Measurements from ENCODE around the gene OTUD3.

OTUD3 gene

GRCh38 chr1:19940486-19941205 lies 58.5 kb downstream of the OTUD3 start:
- DNase-seq (ENCODE audit: low read depth) = no peak
- no peak for TF ChIP-seq CTCF (IDR thresholded peaks at IDR 0.05; ENCODE audit: control insufficient read depth, extremely low read depth, insufficient read depth)
- no peak overlapping the region for H3K4me3 ChIP-seq (ENCODE audit: low read depth, low read length)

GRCh38 chr1:19941206-19941568 lies 59.0 kb downstream of the OTUD3 start:
- H3K4me3 ChIP-seq (ENCODE audit: low read depth, low read length) = no peak overlapping the region
- no peak for TF ChIP-seq CTCF (IDR thresholded peaks at IDR 0.05; ENCODE audit: control insufficient read depth, extremely low read depth, insufficient read depth)
- DNase-seq (ENCODE audit: low read depth) = no peak

DNA sequence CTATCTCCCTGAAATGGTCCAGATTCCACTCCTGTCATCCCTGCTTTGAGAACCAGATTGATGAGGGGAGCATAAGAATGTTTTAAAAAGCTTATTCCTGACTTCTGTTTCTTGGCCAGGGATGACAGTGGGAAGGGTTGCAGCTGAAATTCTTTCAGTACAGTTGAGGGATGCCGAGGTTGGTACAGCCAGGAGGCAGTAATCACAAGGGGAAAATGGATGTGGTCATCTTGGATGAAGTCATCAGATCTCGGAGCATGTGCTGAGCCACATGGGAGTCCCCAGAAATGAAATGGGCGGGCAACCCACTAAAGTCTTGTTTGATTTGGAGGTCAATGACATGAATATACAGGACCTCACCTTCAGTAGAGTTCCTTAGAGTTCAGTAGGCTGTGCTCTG lies 59.9 kb downstream of the OTUD3 start:
- no peak for DNase-seq (ENCODE audit: low read depth)
- no peak overlapping the region for H3K4me3 ChIP-seq (ENCODE audit: low read depth, low read length)
- TF ChIP-seq CTCF (IDR thresholded peaks at IDR 0.05; ENCODE audit: control insufficient read depth, extremely low read depth, insufficient read depth) = no peak

- no peak overlapping the region for H3K4me3 ChIP-seq (ENCODE audit: low read depth, low read length)
- no peak for TF ChIP-seq CTCF (IDR thresholded peaks at IDR 0.05; ENCODE audit: control insufficient read depth, extremely low read depth, insufficient read depth)
- no peak for DNase-seq (ENCODE audit: low read depth)
Measured at GRCh38 chr1:19942657-19943056, 60.5 kb downstream of the OTUD3 start.

GRCh38 chr1:19945914-19946313 lies 63.7 kb downstream of the OTUD3 start:
- no peak for DNase-seq (ENCODE audit: low read depth)
- no peak for TF ChIP-seq CTCF (IDR thresholded peaks at IDR 0.05; ENCODE audit: control insufficient read depth, extremely low read depth, insufficient read depth)
- H3K4me3 ChIP-seq (ENCODE audit: low read depth, low read length) = no peak overlapping the region

DNA sequence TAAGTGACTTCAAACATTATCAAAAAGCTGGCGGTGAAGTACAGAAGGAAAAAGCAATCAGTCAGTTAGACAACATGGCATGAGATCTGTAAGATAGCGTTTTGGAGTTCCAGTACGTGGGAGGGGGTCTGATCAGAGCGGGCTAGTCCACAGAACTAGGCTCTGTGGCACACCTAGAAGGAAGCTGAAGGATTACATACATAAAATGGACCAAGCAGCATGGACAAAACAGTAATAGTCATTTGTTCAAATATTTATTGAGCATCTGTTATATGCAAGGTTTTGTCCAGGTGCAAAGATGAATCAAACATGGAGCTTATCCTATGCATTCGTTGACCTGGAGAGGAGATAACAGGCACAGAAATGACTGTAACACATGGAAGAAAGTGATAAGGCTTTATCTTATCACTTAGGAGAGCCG lies 64.1 kb downstream of the OTUD3 start:
- H3K4me3 ChIP-seq (ENCODE audit: low read depth, low read length) = no peak overlapping the region
- no peak for TF ChIP-seq CTCF (IDR thresholded peaks at IDR 0.05; ENCODE audit: control insufficient read depth, extremely low read depth, insufficient read depth)
- DNase-seq (ENCODE audit: low read depth) = no peak

- TF ChIP-seq CTCF (IDR thresholded peaks at IDR 0.05; ENCODE audit: control insufficient read depth, extremely low read depth, insufficient read depth) = no peak
- no peak for DNase-seq (ENCODE audit: low read depth)
Measured at GRCh38 chr1:19946971-19947370, 64.8 kb downstream of the OTUD3 start.

More at GRCh38 chr1:19946971-19947370, 64.8 kb downstream of the OTUD3 start:
- no peak overlapping the region for H3K4me3 ChIP-seq (ENCODE audit: low read depth, low read length)
